Non-pigmented ciliary epithelial cell (primary cell): ENCODE data around the gene GABRR3.

Experiments
- DNase-seq: peaks from one replicate; pipeline ENCODE4 v3.0.0-alpha.2; 2010; ENCODE audit warnings: low read depth

The GABRR3 gene

GRCh38 chr3:97988784-97989568 is 46.1 kb downstream of the GABRR3 start:
- no peak for DNase-seq

GRCh38 chr3:97987306-97987705 is 47.8 kb downstream of the GABRR3 start:
- no peak for DNase-seq

GRCh38 chr3:97983933-97984491 is 51.1 kb downstream of the GABRR3 start:
- no peak for DNase-seq

- no peak for DNase-seq
Observed at GRCh38 chr3:97981886-97982285, 53.2 kb downstream of the GABRR3 start.

- DNase-seq = no peak
Observed at GRCh38 chr3:97979610-97980009, 55.5 kb downstream of the GABRR3 start.

GRCh38 chr3:97975466-97975865 is 59.6 kb downstream of the GABRR3 start:
- DNase-seq = no peak

- DNase-seq = no peak
Observed at GRCh38 chr3:97974996-97975395, 60.1 kb downstream of the GABRR3 start.

- DNase-seq = no peak
Observed at GRCh38 chr3:97972976-97973375, 62.1 kb downstream of the GABRR3 start.

GRCh38 chr3:97971679-97972567 is 63.2 kb downstream of the GABRR3 start, which contains the start of gene RIOX2:
Gene RIOX2, minus strand, starts transcription at chr3:97972431. Its CDS starts 4,838 bp downstream, at chr3:97967593.
- no peak for DNase-seq

- no peak for DNase-seq
Observed at GRCh38 chr3:97970956-97971620, 64.0 kb downstream of the GABRR3 start.

GRCh38 chr3:97970156-97970555 is 65.0 kb downstream of the GABRR3 start:
- DNase-seq = no peak

GRCh38 chr3:97969541-97969940 is 65.6 kb downstream of the GABRR3 start:
- no peak for DNase-seq

GRCh38 chr3:97968376-97968775 is 66.7 kb downstream of the GABRR3 start:
- no peak for DNase-seq

- DNase-seq = no peak
Observed at GRCh38 chr3:97967966-97968365, 67.1 kb downstream of the GABRR3 start.

- no peak for DNase-seq
Observed at GRCh38 chr3:97960993-97961766, 73.9 kb downstream of the GABRR3 start.

- DNase-seq = no peak
Observed at GRCh38 chr3:97960551-97960950, 74.6 kb downstream of the GABRR3 start.

GRCh38 chr3:97959872-97960271 is 75.2 kb downstream of the GABRR3 start:
- DNase-seq = no peak

GRCh38 chr3:97958796-97959195 is 76.3 kb downstream of the GABRR3 start:
- no peak for DNase-seq

GRCh38 chr3:97958396-97958795 is 76.7 kb downstream of the GABRR3 start:
- no peak for DNase-seq

GRCh38 chr3:97957617-97958311 is 77.4 kb downstream of the GABRR3 start:
- no peak for DNase-seq

GRCh38 chr3:97956051-97956450 is 79.1 kb downstream of the GABRR3 start:
- DNase-seq = no peak
